Stimulated activated CD4-positive, alpha-beta T cell treated with anti-CD3 and anti-CD28 coated beads, TNF-alpha, amount 100 ng/mL, for 24 hours (primary cell): ENCODE measurements around the gene GJA4.

ENCODE experiments used
- DNase-seq, 3 experiments: peaks; one replicate each; pipeline ENCODE4 v3.0.0-alpha.2; 2020; ENCODE audit warnings: low read depth in 3 of 3

The GJA4 gene

GRCh38 chr1:34839526-34840305, 46.9 kb downstream of the GJA4 start:
- no peak for DNase-seq

GRCh38 chr1:34840426-34840825, 47.6 kb downstream of the GJA4 start:
- DNase-seq = no peak

DNA sequence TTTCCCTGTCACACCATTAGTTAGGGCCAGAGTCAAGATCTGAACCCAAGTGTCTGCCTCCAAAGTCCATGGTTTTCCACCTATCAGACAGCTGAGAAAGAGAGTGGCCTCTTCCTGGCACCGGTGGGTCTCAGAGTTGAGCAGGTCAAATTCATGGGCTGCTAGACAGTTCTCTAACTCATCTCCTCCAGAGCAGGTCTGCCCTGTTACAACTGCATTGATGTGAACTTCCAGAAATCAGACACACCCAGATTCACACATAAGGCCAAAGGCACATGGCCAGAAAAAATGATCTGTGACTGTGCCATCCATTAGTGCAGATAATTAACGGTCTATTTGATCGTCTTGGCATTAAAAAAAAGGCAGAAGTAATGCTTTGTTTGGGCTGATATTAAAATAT, 49.3 kb downstream of the GJA4 start:
- no peak for DNase-seq

DNA sequence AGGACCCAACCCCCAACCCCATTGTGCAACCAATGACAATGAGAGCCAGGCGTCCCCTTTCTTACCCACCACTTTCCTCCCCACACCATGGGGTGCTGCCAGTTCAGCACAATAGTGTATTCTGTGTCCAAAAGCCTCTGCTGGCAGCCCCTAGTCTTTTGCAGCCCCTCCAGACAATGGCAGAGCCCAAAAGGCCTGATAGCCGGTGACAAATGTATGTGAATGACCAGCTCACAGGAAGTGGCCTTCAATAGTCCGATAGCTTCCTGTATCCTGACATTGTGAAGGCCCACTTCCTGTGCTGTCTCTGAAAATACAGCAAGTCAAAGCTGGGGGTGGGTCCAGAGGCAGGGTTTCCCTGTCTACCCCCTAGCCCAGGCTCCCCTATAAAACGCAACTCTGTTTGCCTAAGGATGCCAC, 50.2 kb downstream of the GJA4 start:
- no peak for DNase-seq

- DNase-seq = no peak
These were observed 50.8 kb downstream of the GJA4 start for GRCh38 chr1:34843392-34844251.

- DNase-seq = no peak
These were observed 51.4 kb downstream of the GJA4 start for GRCh38 chr1:34844252-34844634.
